ENCODE measurements around the gene RGR.

The RGR gene, protein sequence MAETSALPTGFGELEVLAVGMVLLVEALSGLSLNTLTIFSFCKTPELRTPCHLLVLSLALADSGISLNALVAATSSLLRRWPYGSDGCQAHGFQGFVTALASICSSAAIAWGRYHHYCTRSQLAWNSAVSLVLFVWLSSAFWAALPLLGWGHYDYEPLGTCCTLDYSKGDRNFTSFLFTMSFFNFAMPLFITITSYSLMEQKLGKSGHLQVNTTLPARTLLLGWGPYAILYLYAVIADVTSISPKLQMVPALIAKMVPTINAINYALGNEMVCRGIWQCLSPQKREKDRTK

GRCh38 chr10:84244651-84245270 is at the start of gene RGR:
TSS of gene RGR (plus strand) at chr10:84245053. CDS start at chr10:84245091, 38 bp downstream.
- no peak for DNase-seq

DNA sequence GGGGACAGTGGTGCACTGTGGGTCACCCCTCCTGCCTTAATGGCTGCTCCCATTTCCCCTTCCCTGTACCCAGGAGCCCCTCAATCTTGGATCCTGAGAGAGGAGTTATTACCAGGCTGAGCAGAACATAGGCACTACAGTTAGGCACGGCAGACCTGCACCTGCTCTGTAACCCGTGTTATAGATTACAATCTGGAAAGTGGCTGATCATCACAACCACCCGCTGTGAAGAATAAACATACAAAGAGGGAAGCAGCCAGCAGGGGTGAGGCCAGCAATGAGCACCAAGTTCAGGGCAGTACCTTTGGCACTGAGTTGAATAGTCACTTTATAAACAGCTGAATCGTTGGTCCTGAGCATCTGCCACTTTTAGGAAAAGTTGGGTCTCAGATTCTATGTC is 48.8 kb upstream of the RGR start:
- DNase-seq: no peak

GRCh38 chr10:84196941-84197340 is 47.9 kb upstream of the RGR start:
- no peak for DNase-seq

DNA sequence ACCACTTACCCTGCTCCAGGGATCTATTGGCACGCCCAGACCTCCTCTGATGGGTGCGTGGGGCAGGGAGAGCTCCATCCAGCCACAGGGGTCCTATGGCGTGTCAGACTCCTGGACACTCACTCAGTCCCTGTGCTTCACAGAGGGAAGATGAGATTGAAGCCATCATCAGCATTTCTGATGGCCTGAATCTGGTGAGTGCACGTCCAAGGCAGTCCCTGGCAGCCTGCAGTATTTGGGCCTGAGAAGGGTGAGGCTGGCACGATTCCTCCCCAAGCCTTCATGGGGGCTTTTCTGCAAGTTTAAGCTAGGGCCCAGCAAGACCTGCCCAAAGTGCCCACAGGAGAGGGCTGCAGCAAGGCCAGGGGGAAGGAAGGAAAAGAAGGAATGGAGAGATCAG is 47.2 kb upstream of the RGR start:
- DNase-seq: no peak

GRCh38 chr10:84198206-84198915 is 46.5 kb upstream of the RGR start:
- DNase-seq: no peak

GRCh38 chr10:84200537-84201243 is 44.2 kb upstream of the RGR start:
- no peak for DNase-seq

GRCh38 chr10:84201244-84201606 is 43.6 kb upstream of the RGR start:
- DNase-seq: no peak

DNA sequence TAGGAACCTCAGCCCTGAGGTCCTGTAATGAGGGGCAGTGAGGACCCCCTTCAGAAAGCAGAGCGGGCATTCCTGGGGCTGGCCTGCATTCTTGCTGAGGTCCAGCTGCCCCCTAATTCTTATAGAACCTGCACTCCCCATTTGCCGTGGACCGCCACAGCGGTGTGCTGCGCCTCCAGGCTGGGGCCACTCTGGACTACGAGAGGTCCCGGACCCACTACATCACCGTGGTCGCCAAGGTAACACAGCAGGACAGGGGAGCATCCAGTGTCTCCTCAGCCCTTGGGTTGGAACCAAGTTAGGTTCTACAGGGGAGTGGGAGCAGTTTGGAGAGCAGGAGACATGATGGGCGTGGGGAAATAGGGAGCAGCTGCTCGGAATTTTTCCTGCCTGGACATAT is 43.2 kb upstream of the RGR start:
- no peak for DNase-seq

DNA sequence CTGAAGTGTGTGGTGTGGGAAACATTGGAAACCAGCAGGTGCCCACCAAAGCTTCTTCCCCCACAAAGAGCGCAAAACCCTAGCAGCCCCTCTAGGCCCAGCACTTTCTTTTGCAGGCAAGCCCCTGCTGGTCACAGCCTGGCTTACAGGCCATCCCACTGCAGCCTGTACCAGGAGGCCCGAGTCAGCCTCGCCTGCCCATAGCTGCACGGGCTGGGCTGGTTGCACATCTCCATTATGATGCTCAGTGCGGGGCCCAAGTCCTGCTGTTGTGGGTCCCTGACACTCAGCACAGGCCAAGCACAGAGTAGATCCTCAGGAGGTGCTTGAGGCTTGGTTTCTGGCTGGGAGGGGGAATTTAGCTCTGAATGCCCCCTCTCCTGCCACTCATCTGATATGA is 42.5 kb upstream of the RGR start:
- no peak for DNase-seq

- DNase-seq: no peak
Observed at GRCh38 chr10:84204122-84204521, 40.7 kb upstream of the RGR start.

GRCh38 chr10:84204610-84205009 is 40.2 kb upstream of the RGR start:
- DNase-seq: no peak

DNA sequence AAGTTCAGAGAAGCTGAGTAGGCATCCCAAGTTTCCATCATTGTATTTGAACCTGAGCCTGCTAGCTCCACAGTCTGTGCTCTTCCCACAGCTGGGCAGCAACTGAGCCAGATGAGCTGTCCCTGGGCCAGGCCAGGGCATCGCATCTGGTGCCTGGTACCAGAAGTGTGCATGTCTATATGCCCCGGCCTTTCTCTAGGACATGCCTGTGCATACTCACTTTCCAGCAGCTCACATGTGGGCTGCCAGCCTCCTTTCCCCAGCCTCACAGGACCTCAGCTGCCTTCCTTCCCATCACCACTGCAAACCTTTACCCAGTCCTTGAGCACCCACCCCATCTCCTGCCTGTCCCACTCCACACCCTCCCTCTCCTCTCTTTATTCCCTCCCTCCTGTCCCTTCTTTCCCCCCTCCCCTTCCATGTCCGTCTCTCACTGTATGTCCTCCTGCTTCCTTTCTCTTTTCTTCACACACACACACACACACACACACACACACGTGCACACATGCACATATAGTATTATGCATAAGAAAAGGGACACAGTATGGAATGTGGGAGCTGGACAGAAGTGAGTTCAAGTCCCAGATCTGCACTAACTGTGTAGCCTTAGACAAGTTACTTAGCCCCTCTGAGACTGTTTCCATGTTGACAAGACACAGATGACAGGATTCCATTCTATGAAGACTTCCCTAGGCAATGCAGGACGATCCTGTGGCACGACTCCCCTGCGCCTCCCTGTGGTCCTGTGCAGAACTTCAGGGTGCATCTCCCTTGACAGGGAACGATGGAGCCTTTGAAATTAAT is 39.6 kb upstream of the RGR start:
- DNase-seq: peak; percentile 17 to 72 (median 40)

DNA sequence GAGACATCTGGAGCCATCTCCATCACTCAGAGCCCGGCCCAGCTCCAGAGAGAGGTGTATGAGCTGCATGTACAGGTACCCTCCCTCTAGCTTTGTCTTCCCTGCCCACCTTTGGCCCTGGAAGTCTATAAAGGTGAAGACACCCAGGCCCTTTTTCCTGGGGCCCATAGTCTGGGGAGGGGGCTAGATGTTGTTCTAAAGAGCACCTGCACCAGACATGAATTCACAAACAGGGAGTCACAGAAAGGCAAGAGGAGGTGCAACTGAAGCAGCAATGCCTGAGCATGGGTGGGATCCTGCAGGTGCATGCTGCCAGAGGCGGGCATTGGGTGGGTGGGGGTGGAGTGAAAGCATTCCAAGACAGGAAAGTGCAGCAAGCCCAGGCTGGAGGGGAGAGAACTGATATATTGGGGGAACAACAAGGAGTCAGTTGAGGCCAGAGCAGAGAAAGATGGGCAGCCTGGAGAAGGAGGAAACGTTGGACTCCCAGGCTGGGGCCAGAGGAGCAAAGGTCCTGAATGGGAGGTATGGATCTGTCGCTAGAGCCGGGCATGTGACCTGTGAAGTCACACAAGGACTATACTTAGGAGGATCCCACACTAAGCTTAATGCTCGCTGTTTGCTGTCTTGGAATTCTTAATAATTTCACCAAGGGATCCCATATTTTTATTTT is 38.9 kb upstream of the RGR start:
- DNase-seq: no peak

DNA sequence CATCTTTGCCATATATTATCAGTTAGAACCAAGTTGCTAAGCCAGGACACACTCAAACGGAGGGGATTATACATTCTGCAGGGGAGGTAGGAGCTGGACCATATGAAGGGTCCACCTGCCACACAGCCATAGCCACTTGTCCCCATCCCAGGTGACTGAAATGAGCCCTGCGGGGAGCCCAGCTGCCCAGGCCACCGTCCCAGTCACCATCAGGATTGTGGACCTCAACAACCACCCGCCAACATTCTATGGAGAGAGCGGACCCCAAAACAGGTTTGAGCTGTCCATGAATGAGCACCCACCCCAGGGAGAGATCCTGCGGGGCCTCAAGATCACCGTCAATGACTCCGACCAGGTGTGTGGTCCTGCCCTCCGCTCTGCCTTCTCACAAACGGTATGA is 36.8 kb upstream of the RGR start:
- DNase-seq: no peak

- DNase-seq: no peak
Observed at GRCh38 chr10:84211566-84211965, 33.3 kb upstream of the RGR start.

DNA sequence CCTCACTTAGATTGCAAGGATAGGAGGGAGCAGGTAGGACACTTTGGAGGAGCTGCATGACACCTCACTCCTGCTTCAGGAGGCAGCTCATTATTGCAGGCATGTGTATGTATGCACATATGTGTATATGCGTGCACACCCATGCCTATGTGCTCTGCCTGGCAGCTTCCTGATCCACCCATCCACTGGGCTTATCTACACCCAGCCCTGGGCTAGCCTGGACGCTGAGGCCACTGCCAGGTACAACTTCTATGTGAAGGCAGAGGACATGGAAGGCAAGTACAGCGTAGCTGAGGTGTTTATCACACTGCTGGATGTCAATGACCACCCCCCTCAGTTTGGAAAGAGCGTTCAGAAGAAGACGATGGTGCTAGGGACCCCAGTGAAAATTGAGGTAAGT is 32.8 kb upstream of the RGR start:
- no peak for DNase-seq

DNA sequence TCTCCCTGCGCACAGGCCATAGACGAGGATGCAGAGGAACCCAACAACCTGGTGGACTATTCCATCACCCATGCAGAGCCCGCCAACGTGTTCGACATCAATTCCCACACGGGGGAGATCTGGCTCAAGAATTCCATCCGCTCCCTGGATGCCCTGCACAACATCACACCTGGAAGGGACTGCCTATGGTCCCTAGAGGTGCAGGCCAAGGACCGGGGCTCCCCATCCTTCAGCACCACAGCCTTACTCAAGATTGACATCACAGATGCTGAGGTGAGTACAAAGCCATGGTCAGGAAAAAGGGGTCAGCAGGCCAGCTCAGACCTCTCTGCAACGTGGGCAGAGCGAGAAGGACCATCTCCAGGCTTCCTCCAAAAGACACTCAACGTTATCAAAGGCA is 31.8 kb upstream of the RGR start:
- DNase-seq: no peak

GRCh38 chr10:84214046-84214572 is 30.7 kb upstream of the RGR start:
- peak in 1 of 6 experiments; percentile 27 for DNase-seq

- DNase-seq: peak in 3 of 6 experiments; percentile 5 to 27 (median 6)
Observed at GRCh38 chr10:84214612-84215235, 30.1 kb upstream of the RGR start.

DNA sequence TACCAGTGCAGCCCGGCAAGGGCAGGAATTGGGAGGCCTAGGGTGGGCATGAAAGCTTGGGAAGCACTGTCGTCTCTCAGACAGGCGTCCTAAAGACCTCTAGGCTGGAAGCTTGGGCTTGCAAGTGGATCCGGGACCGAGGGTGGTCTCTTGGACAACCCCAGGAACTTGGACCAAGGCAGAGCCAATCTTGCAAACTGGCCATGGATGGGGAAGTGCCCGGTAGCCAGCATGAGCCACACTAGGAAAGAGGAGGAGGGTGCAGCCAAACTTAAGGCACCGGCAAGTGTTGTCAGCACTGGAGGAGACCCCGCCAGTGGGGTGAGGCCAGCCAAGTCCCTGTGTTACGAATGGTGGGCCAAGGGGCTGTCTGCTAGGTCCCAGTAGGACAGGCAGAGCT is 28.0 kb upstream of the RGR start:
- no peak for DNase-seq

- DNase-seq: no peak
Observed at GRCh38 chr10:84217746-84218145, 27.1 kb upstream of the RGR start.

Measured in stimulated activated naive CD4-positive, alpha-beta T cell (primary cell).